HG02678 (cell line): Measurements from ENCODE around the gene MICU1.
"Not testable (repeated sequence)": the region's sequence is repeated elsewhere in the genome, so short reads cannot be mapped to it uniquely, and the experiment has no call there.

Experiments used
- ATAC-seq: cut with Tn5 transposase; IDR thresholded peaks from one replicate; pipeline ENCODE4 v1.9.1; 2021; ENCODE audit warnings: mild to moderate bottlenecking, moderate library complexity; ENCODE audit not compliant: unreplicated experiment

The MICU1 gene

DNA sequence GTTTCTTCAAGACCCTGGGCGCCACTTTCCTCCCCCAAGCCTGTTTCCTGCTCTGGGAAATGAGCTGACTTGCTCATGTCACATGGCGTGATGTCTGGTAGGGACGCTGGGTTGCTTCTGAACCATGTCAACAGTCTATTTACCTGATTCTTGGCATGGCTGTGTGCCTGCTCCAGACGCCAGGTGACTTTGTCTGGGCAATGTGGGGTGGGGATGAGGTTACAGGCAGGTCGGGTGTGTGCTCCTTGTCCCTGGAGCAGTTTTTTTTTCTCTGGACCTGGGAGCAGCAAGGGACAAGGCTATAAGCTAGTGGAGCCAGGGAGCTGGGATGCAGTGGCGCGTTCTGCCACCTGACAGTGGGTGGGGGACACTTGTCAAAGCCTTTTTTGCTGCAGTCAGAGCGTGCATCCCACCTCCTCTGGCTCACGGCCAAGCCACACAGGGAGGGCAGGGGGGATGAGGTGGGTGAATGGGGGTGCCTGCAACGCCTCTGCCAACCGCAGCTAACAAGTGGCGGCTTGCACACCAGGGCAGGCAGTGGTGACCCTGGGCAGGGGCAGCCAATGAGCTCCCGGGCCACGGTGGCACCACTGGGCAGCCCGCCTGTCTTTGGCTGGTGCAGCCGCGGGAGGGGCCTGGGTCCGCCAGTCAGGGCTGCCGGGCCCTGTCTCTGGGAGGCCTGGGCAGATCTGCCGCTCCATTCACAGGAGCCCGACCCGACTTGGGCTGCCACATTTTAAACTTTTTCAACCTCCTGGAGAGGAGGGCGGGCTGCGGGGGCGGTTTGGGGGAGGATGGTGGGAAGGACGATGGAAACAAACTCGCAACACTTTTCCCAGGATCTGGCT is 294.1 kb downstream of the MICU1 start:
- peak; percentile 47 for ATAC-seq

DNA sequence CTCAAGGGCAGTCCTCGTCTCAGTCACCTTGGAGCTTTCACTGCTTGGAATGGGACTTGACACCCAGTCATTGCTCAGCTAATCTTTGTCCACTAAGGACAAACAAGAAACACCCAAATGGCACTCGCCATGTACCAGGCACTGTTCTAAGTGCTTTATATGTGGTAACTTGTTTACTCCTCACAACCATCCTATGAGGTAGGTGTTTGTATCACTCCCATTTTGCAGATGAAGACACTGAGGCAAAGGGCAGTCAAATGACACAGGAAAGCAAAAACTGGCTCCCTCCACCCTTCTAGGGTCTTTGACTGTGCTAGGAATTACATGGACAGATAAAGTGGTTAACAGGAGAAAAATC is 295.8 kb downstream of the MICU1 start:
- no peak for ATAC-seq

DNA sequence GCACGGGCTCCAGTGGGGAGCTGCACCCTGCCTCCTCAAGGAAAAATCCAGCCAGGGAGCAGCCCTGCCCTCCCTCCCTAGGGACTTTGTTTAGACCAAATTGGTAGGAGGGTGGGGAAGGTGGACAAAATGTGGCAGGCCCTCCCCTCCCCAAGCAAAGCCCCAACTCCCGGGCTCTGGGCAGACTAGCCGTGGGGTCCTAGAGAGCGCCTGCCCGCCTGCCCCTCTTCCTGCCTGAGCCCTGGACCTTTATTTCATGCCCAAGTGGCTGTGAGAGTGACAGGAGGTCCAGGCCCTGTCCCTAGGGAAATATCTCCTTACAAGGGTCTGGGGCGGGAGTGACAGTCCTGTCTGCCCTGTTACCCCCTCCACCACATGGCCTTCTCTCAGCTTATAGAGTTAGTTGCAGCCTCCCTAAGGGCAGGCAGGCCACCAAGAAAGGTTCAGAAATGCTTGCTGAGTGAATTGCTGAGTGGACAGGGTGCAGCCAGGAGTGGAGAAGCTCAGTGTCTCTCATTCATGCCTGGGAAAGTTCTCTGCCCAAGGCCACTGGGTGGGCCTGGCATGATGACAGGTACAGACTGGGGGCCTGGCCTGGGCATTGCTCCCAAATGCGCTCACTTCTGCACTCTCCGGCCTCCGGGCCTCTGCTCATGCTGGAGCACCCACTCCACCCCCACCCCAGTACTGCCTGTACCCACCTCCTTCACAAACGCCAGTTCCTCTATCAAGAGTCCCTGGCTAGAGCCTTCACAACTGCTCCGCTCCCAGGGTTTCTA is 296.4 kb downstream of the MICU1 start:
- no peak for ATAC-seq

DNA sequence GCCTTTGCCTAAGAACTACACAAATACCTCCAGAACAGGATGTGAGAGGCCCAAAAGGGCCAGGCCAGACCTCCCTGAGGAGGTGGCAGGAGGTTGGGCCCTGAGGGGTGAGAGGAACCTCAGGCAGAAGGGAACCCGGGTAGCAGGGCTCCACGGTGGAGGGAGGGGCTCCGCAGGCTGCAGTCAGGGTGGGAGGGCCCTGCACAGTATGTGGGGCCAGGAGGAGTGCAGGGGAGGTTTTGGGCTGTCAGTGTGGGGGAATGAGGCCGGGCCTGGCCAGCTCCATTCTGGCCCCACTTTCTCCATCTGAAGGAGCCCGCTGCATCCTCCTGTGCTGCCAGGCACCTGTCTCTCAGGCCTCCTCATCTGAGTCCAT is 297.1 kb downstream of the MICU1 start:
- no peak for ATAC-seq

DNA sequence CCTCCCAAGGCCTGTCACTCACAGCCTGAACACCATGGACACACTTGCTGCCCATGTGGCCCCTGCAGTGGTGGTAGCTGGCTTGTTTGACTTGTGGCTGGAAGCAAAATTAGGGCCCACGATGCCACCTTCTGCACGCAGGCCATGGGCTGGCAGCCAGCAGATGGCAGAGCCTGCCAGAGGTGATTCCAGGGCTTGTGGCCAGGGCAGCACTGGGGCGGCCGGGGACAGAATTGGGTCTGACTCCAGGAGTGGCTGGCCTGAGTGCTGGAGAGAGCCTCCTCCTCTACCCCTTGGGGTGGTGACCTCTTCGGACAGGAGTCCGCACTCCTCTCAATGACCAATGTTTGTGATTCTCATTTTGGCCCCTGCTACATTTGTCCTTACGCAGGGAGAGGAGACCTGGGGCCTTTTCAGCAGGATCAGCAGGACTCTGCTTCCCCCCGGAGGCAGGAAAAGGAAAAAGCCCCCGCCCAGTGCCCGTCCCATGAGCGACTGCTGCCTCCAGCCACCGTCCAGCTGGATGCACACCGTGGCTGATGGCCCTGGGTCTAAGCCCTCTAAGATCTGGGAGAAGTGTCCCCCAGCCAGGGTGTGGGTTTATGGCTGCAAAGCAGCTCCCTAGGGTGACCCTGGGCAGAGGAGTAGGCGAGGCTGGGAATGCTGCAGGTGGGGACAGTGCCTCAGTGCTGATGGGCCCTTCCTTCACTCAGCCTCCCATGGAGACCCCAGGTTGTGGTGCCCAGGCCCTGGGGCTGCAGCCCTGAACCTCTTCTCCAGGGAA is 297.6 kb downstream of the MICU1 start:
- ATAC-seq = no peak

DNA sequence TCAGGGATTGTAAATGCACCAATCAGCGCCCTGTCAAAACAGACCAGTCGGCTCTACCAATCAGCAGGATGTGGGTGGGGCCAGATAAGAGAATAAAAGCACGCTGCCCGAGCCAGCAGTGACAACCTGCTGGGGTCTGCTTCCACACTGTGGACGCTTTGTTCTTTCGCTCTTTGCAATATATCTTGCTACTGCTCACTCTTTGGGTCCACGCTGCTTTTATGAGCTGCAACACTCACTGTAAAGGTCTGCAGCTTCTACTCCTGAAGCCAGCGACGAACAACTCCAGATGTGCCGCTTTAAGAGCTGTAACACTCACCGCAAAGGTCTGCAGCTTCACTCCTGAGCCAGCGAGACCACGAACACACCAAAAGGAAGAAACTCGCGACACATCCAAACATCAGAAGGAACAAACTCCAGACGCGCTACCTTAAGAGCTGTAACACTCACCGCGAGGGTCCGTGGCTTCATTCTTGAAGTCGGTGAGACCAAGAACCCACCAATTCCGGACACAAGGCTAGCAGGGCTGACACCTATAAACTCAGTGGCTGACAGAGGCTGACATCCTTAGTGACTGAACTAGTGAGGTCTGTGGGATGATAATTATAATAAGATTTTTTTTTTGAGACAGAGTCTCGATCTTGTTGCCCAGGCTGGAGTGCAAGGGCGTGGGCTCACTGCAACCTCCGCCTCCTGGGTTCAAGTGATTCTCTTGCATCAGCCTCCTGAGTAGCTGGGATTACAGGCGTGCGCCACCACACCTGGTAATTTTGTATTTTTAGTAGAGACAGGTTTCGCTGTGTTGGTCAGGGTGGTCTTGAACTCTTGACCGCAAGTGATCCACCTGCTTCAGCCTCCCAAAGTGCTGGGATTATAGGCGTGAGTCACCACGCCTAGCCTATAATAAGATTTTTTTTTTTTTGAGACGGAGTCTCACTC is 298.9 kb downstream of the MICU1 start:
- not testable (repeated sequence) for ATAC-seq

DNA sequence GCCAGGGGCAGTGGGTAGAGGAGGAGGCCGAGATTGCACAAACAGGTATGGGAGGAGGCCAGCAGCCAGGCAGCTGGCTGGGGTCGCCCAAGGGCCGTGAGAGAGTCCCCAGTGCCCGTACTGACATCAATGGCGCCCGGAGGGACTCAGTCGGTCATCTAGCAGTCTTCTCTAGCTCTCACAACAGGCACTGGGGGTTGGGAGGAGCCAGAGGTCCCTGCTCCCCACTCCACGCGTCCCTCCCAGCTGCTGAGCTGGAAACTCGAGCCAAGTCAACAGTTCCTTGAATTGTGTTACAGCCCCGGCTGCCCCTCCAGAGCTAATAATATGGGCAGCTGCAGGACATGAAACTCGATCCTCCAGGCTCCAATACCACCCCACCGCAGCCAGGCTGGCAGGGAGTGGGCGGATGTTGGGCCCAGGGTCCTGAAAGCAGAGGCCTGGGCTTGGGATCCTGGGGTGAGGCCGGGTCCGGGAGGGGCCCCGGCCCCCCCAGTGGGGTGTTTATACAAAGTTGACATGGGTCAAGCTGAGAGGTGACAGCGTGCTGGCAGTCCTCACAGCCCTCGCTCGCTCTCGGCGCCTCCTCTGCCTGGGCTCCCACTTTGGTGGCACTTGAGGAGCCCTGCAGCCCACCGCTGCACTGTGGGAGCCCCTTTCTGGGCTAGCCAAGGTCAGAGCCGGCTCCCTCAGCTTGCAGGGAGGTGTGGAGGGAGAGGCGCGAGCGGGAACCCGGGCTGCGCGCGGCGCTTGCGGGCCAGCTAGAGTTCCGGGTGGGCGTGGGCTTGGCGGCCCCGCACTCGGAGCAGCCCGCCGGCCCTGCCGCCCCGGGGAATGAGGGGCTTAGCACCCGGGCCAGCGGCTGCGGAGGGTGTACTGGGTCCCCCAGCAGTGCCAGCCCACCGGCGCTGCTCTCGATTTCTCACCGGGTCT is 300.4 kb downstream of the MICU1 start:
- not testable (repeated sequence) for ATAC-seq

DNA sequence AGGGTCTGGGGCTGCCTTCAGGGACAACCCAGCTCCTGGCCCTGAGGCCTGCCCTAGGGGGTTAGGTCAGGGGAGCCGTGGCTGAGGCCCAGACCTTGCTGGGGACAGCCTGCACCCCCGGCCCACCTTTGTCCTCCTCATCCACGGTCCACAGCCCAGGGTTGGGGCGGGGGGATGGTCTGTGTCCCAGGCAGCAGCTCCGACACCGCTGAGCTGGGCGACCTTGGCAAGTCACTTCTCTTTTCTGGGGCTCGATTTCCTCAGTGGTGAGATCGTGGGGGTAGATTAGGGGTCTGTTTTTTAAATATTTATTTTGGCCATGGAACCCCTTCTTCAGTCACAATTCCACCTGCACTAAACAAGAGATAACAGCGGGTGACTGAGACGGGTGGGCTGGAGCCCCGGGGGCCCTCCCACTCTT is 302.1 kb downstream of the MICU1 start:
- ATAC-seq = no peak

DNA sequence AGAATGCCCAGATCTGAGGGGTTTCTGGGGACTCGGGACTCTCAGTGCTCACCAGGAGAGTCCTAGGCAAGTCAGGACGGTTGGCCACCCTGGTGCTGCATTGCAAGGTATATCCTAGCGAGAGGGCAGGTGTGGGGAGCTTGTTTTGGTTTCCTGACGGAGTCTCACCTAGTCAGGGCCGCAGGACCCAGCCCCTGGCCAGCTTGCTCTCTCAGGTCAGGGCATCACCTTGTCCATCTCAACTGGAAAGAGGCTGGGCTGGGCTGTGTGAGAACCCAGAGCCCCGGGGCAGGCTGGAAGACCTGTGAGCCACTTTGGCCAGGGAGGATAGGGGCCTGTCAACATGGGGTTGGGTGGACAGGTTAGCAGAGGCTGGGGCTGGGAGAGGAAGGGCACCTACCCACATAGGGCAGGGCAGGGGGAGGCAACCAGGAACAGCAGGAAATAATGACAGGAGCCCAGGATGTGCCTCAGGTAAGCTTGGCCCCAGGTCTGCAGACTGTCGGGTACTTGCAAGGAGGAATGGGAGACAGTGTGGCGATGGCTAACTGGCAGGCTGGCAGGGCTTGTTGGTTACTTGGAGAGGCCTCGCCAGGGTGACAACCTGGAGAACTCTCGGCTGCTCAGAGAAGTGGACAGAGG is 302.6 kb downstream of the MICU1 start:
- no peak for ATAC-seq

DNA sequence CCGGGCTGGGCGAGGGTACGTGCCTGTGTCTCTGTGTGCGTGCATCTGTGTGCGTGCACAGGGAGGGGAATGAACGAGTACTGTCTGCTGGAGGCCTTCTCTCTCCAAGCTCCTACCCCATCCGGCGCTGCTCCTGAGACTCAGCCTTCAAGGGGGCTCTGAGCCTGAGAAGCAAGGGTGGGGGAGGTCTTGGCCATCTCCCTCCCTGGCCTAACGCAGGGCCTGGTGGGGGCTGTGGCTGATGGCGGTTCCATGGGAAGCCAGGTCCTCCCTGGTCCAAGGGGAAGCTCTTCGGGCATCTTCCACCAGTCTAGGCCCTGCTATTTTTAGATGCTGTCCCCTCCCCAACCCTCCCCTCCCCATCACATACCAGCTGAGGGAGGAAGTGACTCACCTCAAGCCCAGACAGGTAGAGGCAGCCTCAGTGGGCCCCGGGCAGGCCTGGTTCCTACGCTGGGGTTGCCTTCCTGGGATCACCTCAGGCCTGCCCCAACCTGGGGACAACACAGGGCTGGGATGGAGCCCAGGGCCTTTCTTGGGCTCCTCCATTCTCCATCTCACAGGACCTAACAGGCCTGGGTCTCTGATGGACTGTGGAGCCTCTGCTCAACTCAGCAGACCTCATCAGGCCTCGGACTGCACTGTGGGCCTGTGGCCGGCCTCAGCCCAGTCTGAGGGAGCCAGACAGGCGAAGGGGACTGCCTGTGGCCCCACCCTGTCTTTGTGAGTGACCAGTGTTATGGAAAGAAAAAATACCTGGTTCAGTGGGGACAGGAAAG is 303.4 kb downstream of the MICU1 start:
- ATAC-seq = no peak

DNA sequence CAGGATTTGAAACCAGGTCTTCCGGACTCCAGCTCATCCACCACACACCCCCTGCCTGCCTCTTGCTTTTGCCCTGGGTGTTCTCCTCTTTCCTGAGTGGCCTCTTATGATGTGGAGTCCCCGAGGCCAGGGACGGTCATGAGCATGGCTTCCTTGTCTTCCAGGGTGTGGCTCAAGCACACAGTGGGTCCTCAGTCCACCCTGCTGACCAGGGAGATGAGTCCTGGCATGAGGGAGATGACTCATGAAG is 303.9 kb downstream of the MICU1 start:
- no peak for ATAC-seq

DNA sequence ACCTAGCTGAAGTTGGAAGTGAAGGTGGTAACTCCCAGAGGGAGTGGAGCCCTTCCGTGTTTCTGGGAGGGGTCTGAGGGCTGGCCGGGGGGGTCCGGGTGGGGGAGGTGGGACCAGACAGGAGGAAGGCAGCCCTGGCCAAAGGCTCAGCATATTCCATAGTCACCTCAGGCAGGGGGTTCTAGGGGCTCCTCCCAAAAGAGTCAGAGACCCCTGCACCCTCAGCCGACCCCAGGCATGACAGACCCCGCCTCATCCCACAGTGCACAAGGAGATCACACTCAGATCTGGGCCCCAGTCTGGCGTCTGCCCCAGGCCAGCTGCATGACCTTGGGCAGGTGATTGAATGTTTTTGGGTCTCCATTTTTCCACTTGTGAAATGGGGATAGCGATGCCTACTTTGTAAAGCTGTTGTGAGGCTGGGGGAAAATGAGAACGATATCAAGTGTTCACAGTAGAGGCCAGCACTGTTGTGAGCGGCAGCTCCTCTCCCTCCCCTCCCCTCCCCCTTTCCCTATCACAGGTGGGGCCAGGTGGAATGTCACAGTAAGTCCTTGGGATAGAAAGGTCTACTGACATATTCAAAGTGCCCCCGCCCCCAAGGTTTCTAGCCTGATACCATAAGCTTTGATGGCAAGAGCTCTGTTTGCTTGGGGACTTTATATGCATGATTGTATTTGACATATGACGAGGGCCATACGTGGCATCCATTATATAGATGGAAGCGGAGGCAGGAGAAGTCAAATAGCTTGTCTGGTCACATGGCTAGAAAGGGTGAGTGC is 304.4 kb downstream of the MICU1 start:
- no peak for ATAC-seq

DNA sequence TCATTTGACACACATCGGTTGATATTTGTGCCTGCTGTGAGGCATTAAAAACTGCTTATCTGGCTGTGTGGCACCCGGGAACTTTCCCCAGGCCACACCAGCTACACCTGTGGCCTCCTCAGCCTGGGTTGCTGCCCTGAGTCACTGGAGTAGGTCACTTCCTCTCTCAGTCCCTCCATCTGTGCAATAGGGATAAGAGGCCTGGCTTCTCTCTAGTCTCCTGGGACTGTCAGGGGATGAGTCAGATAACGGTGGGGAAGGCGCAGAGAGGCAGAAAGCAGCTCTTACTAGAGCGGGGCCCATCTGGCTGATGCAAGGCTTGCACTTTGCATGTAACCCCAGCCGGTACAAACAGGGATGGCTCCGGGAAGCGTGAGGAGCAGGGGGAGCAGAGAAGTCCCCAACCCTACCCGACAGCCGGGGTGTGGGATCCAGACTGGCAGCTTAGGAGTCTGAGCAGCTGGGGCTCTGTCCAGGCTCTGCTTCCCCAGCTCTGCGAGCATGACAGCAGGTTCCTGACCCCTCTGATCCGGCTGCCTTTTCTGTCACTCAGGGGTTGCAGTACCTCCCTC is 305.1 kb downstream of the MICU1 start:
- ATAC-seq = peak; percentile 58

DNA sequence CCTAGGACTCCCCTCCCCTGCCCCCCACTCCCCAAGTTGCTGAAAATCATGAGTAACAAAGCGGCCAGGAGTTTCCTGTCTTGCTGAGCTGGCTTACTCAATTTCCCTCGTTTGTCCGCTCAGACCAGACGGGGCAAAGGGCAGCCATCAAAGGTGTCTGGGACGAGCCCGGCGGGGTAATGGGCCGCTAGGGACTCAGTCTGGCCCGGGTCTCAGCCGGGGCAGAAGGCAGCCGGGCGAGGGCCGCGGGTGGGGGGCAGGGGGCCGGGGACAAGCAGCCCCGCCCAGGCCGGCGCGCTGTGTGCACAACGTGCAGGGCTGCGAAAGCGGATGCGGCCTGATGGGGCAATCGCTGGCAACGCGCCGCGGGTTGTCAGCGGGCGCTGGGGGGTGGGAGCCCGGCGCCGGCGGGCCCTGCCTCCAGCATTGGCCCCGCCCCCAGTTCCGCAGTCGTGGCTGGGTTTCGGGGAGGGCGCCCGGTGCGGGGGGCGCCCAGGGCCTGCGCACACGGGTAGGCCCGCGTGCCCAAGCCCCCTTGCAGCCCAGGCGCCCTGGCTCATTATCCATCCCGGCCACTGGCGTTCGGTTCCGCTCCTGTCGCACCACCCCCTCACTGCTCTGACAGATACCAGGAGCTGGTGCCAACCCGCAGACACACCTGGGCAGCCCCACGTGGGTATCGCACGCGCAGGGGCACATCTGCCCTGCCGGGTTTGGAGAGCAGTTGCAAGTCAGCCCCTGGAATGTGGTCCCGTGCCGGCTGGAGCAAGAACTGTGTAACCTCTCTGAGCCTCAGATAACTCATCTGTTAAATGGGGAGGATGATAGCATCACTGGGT is 306.2 kb downstream of the MICU1 start:
- ATAC-seq = peak; percentile 65

DNA sequence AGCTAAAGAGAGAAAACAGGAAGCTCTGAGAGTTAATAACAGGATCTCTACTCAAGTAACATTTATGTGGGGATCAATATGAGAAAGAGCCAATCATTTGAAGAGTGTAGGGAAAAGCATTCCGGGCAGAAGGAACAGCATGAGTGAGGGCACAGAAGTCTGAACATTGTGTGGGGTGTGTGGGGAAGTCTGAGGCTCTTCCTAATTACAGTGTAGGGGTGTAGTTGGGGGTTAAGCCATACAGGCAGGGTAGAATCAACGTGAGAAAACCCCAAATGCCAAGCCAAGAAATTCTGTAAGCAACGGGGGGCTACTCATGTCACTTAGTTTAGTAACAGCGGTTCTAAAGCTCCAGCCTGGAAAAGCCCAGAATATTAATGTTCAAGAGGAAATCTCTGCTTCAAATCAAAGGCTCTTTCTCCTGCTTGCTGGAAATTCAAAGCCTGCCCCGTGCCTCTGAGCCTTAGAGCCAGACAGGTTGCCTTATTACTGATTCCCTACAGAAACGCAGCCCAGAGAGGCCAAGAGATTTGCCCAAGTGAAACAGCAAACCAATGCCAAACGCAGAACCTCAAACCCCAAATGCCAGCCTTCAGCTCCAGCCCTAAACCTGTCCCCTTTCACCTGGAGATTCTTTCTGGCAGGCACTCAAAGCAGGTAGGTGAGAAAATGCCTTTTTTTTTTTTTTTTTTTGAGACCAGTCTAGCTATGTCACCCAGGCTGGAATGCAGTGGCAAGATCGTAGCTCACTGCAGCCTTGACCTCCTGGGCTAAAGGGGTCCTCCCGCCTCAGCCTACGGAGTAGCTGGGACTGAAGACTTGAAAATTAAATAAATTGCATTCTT is 307.2 kb downstream of the MICU1 start:
- no peak for ATAC-seq
